Stimulated activated CD4-positive, alpha-beta T cell treated with anti-CD3 and anti-CD28 coated beads, TNF-alpha, amount 100 ng/mL, for 24 hours (primary cell): ENCODE results near the gene TNRC6B.

ENCODE experiments used
- DNase-seq, 3 experiments: peaks; one replicate each; pipeline ENCODE4 v3.0.0-alpha.2; 2020; ENCODE audit warnings: low read depth in 3 of 3

Gene TNRC6B

DNA sequence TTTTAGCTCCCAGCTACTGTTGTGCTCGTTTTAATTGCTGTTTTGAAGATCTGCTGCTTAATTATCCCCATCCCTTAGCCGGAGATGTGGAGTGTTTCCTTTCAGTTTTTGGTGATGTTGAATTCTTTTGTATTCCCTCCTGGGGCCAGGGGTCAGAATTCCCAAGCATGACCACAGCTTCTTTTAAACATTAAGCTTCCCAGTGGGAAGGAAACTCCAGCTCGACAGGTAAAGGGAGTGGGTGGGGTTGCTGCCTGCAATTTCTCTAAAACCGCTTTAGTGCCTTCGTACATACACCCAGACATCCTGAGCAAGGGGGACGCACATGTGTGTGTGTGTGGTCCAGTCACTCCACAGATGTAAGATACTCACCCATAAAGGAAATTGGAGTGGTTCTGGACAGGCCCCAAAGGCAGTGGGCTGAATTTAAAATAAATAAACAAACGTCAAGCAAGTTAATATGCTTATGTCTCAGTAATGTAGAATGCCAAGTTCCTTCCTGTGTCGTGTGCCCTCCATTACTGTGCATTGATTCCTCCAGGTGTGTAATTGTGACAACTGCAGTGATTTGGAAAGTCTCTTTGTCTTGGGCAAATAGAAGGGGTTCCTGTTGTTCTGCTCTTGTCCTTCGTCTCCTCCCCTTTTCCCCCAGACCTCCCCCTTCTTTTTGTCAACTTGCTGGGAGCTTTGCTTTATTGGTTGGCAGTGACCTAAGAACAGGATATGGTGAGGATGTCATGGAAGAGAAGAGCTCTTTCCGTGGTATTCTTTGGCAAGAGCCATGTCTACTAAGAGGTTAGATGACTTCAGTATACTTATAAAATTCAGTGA lies 149.4 kb downstream of the TNRC6B start:
- no peak for DNase-seq

DNA sequence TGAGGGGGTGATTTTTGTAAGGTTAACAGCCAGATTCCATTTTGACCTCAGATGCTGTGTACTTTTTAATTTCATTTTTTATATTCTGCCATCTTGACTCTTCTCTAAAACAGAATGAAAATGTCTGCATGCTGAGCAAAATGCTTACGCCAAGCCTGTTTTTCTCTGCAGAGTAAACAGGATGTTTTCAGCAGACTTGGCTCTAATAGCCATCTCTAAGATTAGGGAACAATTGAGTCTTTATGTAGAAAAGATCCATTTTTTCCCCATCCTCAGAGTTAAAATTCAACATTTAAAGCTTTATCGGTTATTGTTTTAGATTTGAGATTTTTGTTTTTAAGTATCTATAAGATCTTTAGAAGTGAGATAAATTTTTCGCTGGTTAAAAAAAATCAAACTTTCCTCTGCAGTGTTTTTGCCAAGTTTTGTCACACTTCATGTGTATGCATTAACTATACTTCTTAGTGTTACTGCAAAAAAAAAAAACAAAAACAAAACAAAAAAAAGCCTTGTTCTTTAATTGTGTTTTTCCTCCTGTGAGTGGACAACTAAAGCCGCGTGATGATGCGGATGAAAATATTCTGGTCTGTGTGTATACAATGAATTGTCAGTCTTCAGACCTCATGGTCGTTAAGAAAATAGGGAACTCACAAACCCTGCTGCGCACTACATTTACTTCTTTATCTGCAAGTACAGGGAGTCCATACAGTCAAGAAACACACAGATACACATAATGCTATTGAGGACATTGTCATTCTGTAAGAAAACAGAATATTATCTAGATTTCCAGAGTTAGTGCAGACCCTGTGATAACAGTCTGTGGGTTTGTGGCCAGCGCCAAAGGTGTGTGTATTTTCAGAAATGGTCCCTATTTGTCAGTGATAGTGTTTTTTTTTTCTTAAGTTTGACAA lies 151.1 kb downstream of the TNRC6B start:
- no peak for DNase-seq

DNA sequence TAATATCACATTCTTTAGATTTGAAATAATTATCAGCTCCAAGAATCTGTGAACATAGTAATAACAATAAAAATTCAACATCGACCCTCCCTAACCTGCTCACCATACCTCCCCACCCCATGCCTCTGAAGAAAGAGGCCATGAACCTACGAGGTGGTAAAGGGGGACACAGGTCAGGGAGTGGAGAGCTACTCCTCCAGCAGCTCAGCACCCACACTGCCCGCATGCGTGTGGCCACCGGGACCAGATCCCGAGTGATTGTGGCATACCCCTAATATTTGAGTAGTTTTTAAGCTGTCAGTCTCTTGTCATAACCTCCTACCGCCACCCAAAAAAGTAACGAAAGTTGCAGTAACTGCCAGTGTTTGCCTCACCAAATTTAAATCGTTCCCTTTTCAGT lies 151.7 kb downstream of the TNRC6B start:
- no peak for DNase-seq

DNA sequence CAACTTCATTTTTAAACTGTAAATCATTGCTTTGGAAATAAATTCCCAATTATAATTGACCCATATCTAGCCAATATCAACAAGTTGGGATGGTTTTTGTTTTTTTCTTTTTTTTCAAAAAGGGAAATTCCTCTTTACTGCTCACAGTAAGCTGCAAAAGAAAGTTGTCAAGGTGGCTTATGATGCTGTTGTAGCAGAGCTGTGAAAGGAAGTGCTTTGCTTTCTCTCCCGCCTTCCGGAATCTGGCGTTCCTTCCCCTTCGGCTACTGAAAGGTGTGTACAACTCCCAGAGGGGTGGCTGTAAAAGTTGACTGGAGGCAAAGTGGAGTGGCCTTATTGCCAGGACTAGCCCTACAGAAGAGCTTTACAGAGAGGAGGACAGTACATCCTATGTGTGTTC lies 152.4 kb downstream of the TNRC6B start:
- DNase-seq = no peak

DNA sequence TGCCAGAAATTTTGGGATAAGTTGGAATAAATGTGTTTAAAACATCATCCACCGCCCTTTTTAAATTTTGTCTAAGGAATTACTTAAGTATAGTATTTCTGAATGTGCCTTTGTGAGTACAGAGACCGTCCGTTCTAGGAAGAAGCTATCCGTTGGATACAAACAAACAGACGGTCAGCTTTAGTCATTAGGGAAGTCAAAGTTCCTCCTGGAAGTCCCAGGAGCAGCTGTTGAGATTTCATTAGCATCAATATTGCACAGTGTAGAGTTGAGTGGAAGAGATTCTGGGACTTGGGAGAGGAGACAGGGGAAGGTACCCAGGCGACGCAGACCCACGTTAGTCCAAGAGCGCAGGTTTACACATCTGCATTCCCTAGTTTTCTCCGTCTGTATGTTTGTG lies 152.9 kb downstream of the TNRC6B start:
- no peak for DNase-seq

DNA sequence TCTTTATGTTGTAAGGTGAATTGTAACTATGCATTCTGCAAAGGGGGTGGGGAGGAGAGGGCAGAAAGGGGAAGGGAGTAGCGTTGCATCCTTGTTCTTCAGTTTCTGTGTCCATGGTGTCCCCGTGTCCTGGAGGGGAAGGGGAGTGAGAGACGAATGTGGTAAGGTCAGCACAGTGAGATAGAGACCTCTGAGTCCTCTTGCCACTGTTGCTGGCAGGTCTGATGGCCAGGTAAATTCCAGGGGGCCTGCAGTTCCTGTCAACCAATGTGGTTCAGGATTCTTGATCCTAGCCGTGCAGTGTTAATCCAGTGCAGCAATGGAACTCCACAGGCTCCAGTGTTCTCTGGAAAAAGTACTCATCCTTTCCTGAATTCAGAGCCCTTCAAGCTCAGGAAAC lies 154.0 kb downstream of the TNRC6B start:
- no peak for DNase-seq

DNA sequence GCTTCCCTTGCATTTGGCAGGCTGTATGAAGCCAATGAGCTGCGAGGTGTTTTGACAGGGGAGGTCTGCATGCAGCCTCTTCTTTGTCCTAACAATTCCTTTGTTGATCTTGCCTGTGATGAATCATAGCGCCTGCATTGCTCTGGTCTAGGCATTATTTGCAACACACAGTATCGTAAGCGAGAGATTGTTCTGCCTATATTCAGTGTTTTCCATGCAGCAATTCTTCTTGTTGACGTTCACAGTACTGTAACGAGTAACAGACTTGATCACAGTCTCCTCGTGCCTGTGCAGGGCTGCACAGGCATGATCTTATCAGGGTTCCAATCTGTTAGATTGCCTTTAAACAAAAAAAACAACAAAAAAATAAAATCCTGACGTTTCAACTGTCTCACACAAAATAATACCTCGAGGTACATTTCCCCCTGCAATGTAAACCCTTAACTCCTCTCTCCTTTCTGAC lies 154.6 kb downstream of the TNRC6B start:
- DNase-seq = no peak

DNA sequence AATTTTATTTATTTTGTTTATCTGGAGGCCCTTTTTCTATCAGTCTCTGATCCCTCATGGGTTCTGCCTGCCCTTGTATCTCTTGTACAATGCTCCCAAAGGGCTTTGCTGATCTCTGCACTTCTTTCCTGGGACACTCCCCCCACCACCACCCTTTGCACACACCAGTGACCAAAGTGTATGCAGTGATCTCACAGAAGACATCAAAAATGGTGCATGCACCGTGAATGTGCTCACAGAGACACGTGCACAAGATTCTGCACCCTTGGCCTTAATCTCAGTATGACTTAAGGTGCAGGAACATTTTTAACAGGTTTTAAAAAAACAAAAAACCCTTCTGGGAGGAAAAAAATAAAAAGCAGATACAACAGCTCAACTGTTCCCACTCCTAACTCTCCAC lies 156.3 kb downstream of the TNRC6B start:
- DNase-seq = no peak

DNA sequence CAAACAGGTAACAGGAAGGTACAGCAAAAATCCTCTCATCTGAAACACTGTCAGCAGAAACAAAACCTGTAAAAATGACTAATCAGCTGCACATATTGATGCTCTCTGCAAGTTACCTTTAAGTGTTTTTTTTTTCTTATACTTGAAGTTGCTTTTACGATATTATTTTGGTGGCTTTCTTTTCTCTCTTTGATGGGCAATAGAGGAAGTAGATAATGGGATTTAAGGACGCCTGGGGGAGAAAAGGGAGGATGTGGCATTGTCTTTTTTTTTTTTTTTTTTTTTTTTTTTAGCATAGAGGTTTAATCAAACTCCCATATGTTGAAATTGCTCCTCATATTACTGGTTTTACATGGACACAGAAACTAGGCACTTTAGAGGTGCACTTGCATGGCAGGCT lies 157.2 kb downstream of the TNRC6B start:
- DNase-seq = no peak

DNA sequence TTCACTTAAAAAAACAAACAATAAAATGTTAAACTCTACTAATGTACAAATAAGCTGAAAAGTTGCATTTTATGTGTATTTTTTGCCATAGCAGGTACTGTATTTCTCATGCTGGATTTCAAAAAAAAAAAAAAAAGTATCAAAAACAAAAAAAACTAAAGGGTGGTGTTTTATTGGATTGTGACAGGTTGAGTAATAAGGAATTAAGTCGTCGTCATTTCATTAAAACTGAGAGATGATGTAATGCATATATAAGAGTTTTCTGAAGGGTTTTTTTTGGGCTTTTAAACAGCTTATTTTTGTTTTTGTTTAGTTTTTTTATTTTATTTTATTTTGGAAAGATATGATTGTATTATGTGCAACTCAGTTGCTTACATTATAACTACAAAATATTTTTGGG lies 157.6 kb downstream of the TNRC6B start:
- DNase-seq = no peak

DNA sequence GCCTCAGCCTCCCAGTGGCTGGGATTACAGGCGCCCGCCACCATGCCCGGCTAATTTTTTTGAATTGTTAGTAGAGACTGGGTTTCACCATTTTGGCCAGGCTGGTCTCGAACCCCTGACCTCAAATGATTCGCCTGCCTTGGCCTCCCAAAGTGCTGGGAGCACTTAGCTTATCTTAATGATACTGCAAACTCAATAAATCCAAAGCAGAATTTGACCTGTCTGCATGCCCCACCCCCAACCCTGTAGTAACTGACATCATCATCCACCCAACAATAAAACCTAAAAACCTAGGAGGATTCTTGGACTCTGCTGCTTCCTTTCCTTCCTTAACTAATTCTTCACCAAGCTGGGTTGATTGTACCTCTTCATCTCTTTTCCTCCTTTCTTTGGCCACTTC lies 162.3 kb downstream of the TNRC6B start:
- DNase-seq = no peak

DNA sequence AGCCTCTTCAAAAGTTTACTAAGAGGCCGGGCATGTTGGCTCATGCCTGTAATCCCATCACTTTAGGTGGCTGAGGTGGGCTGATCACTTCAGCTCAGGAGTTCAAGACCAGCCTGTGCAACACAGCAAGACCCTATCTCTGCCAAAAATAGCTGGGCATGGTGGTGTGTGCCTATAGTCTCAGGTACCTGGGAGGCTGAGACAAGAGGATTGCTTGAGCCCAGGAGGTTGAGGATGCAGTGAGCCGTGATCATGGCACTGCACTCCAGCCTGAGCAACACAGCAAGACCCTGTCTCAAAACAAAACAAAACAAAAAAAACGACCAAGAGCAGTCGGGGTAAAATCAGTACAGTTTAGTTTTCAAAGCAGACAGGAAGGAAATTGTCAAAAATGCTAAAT lies 163.9 kb downstream of the TNRC6B start:
- no peak for DNase-seq

DNA sequence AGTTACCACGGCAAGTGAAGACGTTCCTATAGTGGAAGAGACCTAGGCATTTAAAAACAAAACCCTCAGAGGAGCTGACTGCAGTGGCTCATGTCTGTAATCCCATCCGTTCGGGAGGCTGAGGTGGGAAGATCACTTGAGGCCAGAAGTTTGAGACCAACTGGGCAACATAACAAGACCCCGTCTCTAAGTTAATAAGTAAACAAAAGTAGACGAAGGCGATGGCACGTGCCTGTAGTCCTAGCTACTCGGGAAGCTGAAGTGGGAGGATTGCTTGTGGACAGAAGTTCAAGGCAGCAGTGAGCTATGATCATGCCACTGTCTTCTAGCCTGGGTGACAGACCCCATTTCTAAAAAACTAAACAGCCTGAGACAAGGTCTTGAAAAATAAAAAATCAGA lies 164.8 kb downstream of the TNRC6B start:
- no peak for DNase-seq

DNA sequence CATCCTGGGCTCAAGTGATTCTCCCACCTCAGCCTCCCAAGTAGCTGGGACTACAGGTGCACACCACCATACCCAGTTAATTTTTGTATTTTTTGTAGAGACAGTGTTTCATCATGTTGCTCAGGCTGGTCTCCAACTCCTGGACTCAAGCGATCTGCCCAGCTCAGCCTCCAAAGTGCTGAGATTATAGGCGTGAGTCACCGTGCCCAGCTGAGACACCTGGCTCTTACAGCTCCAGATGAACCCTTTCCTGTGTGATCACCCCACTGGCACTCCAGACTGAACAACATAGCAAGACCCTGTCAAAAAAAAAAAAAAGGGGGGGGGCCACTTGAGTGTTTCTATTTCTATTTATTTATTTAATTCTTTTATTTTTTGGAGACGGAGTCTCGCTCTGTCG lies 167.5 kb downstream of the TNRC6B start:
- DNase-seq = peak in 1 of 3 experiments; percentile 39

DNA sequence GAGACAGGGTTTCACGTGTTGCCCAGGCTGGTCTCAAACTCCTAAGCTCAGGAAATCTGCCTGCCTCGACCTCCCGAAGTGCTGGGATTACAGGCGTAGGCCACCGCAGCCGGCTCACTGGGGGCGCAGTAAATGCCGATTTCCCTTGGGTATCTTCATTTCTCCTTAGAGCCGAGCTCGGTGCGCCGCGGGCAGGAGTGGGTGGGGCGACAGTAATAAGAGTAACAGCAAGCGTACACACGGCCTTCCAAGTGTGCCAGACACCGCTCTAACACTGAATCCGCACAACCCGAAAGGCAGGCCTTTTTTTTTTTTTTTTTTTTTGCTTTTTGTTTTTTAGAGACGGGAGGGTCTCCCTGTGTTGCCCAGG lies 168.1 kb downstream of the TNRC6B start:
- DNase-seq = peak; percentile 36 to 59 (median 43)

DNA sequence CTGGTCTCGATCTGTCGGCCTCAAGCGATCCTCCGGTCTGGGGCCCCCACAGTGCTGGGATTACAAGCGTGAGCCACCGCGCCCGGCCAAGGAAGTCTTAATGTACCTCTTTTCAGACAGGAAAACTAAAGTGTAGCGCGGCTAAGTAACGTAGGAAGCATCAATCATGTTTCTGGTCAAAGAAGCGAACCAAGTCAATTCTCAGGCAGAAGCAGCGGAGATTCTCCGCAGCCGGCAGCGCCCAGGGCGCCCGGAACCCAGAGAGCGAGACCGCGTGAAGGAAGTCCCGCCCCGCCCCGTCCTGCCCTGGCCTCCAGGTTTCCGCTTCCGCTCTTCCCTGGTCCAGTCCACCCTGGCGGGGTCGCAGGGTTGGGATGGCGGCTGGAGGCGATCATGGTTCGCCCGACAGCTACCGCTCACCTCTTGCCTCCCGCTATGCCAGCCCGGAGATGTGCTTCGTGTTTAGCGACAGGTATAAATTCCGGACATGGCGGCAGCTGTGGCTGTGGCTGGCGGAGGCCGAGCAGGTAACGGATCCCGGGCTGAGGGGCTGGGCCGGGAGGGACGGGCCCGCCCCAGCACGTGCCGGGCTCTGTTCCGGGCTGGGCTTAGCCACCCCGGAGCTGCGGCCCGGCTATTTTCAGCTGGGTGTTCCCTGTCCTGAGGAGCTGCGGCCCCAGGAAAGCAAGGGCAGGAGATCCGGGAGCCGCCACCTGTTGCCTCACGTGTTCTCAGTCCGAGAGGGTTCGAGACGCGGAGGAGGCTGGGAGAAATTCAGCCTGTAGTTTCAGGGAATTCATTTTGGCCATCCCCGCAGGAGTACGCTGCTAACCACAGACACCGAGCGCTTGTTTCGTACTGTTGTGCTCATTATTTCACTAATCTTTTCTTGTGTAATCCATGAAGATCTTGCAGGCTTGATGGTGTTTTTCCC lies 168.7 kb downstream of the TNRC6B start, which contains the start of gene ADSL:
Gene ADSL (plus strand): TSS at position 316 of the 934 bp plus-strand sequence. CDS start 59 bp downstream, at position 375.
- peak; percentile 77 to 88 (median 79) for DNase-seq

DNA sequence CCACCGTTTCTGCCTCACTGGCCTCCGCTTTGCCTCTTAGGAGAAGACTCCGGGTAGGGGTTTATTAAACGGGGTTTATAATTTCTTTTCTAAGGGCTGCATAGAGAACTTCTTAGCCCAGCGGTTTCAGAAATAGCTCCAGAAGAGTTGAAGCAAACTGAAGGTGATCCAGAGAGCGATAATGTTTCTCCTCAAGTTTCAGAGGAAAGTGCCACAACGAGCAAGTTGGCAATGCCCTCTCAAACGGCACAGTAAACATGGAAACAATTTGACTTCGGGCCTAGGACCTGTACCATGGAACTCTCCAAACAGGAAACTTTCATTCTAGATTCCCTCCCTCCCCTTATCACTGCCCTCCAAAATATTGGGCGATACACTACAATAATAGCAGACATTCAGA lies 169.6 kb downstream of the TNRC6B start:
- DNase-seq = no peak

DNA sequence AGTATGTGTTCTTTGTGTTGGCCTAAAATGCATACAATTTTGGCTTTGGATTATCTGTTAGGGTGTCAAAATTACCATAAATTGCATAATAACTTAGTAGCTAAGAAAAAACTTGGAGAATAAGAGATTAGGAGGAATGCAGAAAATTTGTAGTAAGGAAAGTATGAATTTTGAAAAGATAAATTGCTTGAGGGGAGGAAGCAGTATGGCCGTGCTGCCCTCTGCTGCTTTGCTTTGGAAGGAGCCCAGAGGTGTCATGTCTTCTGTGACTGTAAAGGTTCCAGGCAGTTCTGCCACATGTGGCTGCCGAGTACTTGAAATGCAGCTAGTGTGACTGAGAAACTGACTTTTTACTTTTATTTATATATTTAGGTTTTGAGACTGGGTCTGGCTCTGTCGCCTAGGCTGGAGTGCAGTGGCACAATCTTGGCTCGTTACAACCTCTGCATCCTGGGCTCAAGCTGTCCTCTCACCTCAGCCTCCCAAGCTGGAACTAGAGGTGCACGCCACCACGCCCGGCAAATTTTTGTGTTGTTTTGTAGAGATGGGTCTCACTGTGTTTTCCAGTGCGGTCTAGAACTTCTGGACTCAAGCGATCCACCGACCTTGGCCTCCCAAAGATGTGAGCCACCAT lies 170.4 kb downstream of the TNRC6B start:
- peak in 2 of 3 experiments; percentile 36 to 59 for DNase-seq

DNA sequence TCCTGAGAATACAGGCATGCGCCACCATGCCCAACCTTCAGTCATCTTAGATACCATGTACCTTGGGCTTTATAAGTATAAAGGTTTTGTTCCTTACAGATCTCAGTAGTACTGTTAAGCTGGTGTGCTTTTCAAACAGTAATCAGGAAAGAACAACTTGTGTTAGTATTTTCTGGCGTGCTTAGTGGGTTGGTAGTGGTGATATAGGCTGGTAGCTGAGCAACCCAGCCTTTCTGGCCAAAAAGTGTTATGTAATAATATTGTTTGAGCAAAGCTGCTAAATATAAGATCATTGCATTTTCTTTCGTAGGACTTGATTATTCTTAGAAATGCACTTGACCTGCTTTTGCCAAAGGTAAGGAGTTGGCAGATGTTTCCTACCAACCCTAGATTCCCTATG lies 175.0 kb downstream of the TNRC6B start:
- DNase-seq = no peak

DNA sequence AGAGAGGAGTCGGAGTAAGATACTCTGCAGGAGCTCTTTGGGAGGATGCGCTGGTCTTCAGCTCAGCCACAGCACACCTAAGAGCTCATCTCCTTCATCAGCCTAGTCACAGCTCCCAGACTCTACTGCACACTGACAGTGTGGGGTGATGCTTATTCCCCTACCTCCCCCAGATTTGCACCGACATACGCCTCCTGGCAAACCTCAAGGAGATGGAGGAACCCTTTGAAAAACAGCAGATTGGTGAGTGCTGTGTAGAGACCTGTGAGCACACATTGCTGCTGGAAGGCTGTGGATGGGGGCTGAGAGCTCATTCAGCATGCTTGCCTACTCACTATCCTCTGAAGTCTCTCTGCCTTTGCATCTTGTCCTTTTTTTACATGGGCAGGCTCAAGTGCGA lies 183.4 kb downstream of the TNRC6B start:
- no peak for DNase-seq

DNA sequence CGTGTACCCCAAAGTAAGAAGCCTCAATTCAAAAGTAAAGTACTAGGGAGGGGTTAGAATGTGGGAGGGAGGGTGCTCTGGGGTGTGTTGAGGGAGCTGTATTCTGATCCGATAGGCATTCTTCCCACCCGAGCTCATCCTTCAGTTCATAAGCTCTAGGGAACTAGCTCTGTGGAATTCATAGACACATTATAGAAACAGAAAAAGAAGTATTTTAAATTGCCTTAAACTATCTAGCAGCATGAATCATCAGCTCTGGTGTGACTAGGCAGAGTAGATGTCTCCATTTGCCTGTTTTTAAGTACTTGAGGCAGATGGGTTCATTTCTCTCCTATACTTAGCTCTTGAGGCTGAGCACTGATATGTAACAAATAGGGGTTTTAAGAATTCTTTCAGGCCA lies 185.3 kb downstream of the TNRC6B start:
- no peak for DNase-seq
